IMR-90 (cell line): Measurements from ENCODE around the gene DTX3L. TPM values are rescaled to one million over a fixed set of nuclear protein-coding genes. Genes with fewer than 3 reads are reported as not detected.

Source experiments
- ATAC-seq: fragments of 200-7000 bp; cut with Tn5 transposase; 2 replicates; pipeline ENCODE4 v1.9.1; 2020; ENCODE audit warnings: low read depth, mild to moderate bottlenecking, moderate library complexity
- BruUV-seq: library from RNA; stranded (reverse); fragments of 400-500 nt; replicated peaks from 2 replicates; lab custom pipeline; 2021; lab: Mats Ljungman, UMichigan
- CTCF ChIA-PET: fragments of 300-600 bp; formaldehyde crosslinking; extraction: SDS; loops from one replicate; lab custom pipeline; 2021; ENCODE audit warnings: antibody characterized with exemption; lab: Yijun Ruan, JAX
- POLR2A ChIA-PET: fragments of 300-600 bp; sonication (Branson Sonifier 250); formaldehyde crosslinking; loops from one replicate; lab custom pipeline; 2022; ENCODE audit warnings: antibody characterized with exemption; ENCODE audit not compliant: unreplicated experiment; lab: Charles Lee
- DNase-seq: peaks from one replicate; pipeline ENCODE4 v3.0.0; 2013
- H2AFZ ChIP-seq: replicated peaks from 2 replicates; pipeline ENCODE3; 2013; ENCODE audit warnings: low read length, mild to moderate bottlenecking; ENCODE audit not compliant: poor library complexity
- H2AK5ac ChIP-seq: 2 replicates; pipeline ENCODE4 v1.6.1; 2013; ENCODE audit warnings: low read depth, low read length, inconsistent platforms
- H2AK9ac ChIP-seq: replicated peaks from 2 replicates; pipeline ENCODE3; 2013; ENCODE audit warnings: mild to moderate bottlenecking, low read depth, low read length, moderate library complexity; ENCODE audit not compliant: poor library complexity
- H2BK120ac ChIP-seq: 2 replicates; pipeline ENCODE4 v1.6.1; 2013; ENCODE audit warnings: low read depth, low read length, inconsistent platforms
- H2BK15ac ChIP-seq: 3 replicates; pipeline ENCODE4 v1.6.1; 2013; ENCODE audit warnings: low read depth, low read length, inconsistent platforms
- H2BK20ac ChIP-seq: 2 replicates; pipeline ENCODE4 v1.6.1; 2013; ENCODE audit warnings: low read depth, mild to moderate bottlenecking, inconsistent platforms, low read length, moderate library complexity
- H2BK5ac ChIP-seq: 2 replicates; pipeline ENCODE4 v1.6.1; 2013; ENCODE audit warnings: mild to moderate bottlenecking, low read depth, low read length, inconsistent platforms; ENCODE audit not compliant: poor library complexity, severe bottlenecking
- H3K14ac ChIP-seq: replicated peaks from 2 replicates; pipeline ENCODE4 v1.6.1; 2013; ENCODE audit warnings: low read depth, low read length, inconsistent platforms
- H3K18ac ChIP-seq: 2 replicates; pipeline ENCODE4 v1.6.1; 2013; ENCODE audit warnings: low read depth, low read length, control low read depth
- H3K23ac ChIP-seq: 2 replicates; pipeline ENCODE4 v1.6.1; 2013; ENCODE audit warnings: low read depth, low read length, inconsistent platforms
- H3K27ac ChIP-seq: 2 replicates; pipeline ENCODE4 v1.5.1; 2013; ENCODE audit warnings: mild to moderate bottlenecking, control low read depth, low read length; ENCODE audit not compliant: insufficient read depth
- H3K27me3 ChIP-seq: 2 replicates; pipeline ENCODE4 v1.6.1; 2013; ENCODE audit warnings: low read length; ENCODE audit not compliant: control insufficient read depth, insufficient read depth
- H3K36me3 ChIP-seq: 2 replicates; pipeline ENCODE4 v1.6.1; 2013; ENCODE audit warnings: low read length, mixed read lengths; ENCODE audit not compliant: control insufficient read depth, insufficient read depth
- H3K4ac ChIP-seq: 2 replicates; pipeline ENCODE4 v1.6.1; 2013; ENCODE audit warnings: low read depth, low read length, inconsistent platforms
- H3K4me1 ChIP-seq: 2 replicates; pipeline ENCODE4 v1.6.1; 2013; ENCODE audit warnings: low read length, mixed read lengths; ENCODE audit not compliant: control insufficient read depth, insufficient read depth
- H3K4me2 ChIP-seq: 2 replicates; pipeline ENCODE4 v1.6.1; 2013; ENCODE audit warnings: low read depth, mild to moderate bottlenecking, control low read depth, low read length, moderate library complexity
- H3K4me3 ChIP-seq: 2 replicates; pipeline ENCODE4 v1.5.1; 2013; ENCODE audit warnings: low read depth, mild to moderate bottlenecking, control low read depth, low read length, moderate library complexity; ENCODE audit not compliant: insufficient read depth
- H3K56ac ChIP-seq: 2 replicates; pipeline ENCODE4 v1.6.1; 2013; ENCODE audit warnings: low read length, inconsistent platforms; ENCODE audit not compliant: insufficient read depth; ENCODE audit errors: extremely low read depth
- H3K79me1 ChIP-seq, 2 experiments: 2 replicates each; pipeline ENCODE4 v1.6.1; 2013; ENCODE audit warnings: low read length in 2 of 2, inconsistent platforms in 1 of 2, low read depth in 1 of 2
- H3K9ac ChIP-seq: 2 replicates; pipeline ENCODE4 v1.6.1; 2013; ENCODE audit warnings: low read depth, low read length, control low read depth
- H3K9me1 ChIP-seq: 2 replicates; pipeline ENCODE4 v1.6.1; 2013; ENCODE audit warnings: low read length, inconsistent platforms; ENCODE audit not compliant: insufficient read depth
- H3K9me3 ChIP-seq: 2 replicates; pipeline ENCODE4 v1.6.1; 2013; ENCODE audit warnings: low read length; ENCODE audit not compliant: control insufficient read depth, insufficient read depth
- H4K20me1 ChIP-seq: 2 replicates; pipeline ENCODE4 v1.6.1; 2013; ENCODE audit warnings: low read length, inconsistent platforms; ENCODE audit not compliant: insufficient read depth
- H4K5ac ChIP-seq: 2 replicates; pipeline ENCODE4 v1.6.1; 2013; ENCODE audit warnings: mild to moderate bottlenecking, low read depth, low read length, control low read depth
- H4K8ac ChIP-seq, 2 experiments: 2 replicates each; pipeline ENCODE4 v1.6.1; 2013; ENCODE audit warnings: low read depth in 2 of 2, low read length in 2 of 2, control low read depth in 1 of 2, inconsistent platforms in 1 of 2
- H4K91ac ChIP-seq: 2 replicates; pipeline ENCODE4 v1.6.1; 2013; ENCODE audit warnings: low read depth, low read length, inconsistent platforms; ENCODE audit not compliant: insufficient read depth
- CEBPB ChIP-seq: IDR thresholded peaks from 2 replicates; pipeline ENCODE4 v1.6.1; 2012; ENCODE audit warnings: low read depth, low read length, improper control_type of control experiment
- MXI1 ChIP-seq: IDR thresholded peaks from 2 replicates; pipeline ENCODE4 v1.6.1; 2012; ENCODE audit warnings: low read depth, mild to moderate bottlenecking, low read length, moderate library complexity, borderline replicate concordance
- POLR2A ChIP-seq: IDR thresholded peaks from 2 replicates; pipeline ENCODE4 v1.6.1; 2012; ENCODE audit warnings: mild to moderate bottlenecking, low read depth, low read length
- RFX5 ChIP-seq: IDR thresholded peaks from 2 replicates; pipeline ENCODE4 v1.8.0; 2012; ENCODE audit warnings: low read depth, mild to moderate bottlenecking, low read length, moderate library complexity
- SMC3 ChIP-seq: fragments of 150-350 bp; IDR thresholded peaks from 2 replicates; pipeline ENCODE4 v1.6.1; 2016; ENCODE audit warnings: low read depth, mild to moderate bottlenecking, antibody characterized with exemption, low read length, moderate library complexity
- WGBS, 2 experiments: methylation state at CpG; one replicate each; pipeline versions ENCODE4 v1.1.5 to v1.1.7; 2013; ENCODE audit warnings: missing lambda C conversion rate in 2 of 2; ENCODE audit not compliant: insufficient read length in 1 of 2; ENCODE audit errors: extremely low coverage in 2 of 2; 5-methylcytosine and 5-hydroxymethylcytosine counted together
- dilution Hi-C: fragments of 300-500 bp; cut with HindIII; formaldehyde crosslinking; loops from one replicate; pipeline ENCODE4 v1.14.3; 2018; ENCODE audit warnings: low sequenced_read_pairs; ENCODE audit not compliant: unreplicated experiment
- in situ Hi-C: fragments of 300-500 bp; cut with MboI; formaldehyde crosslinking; loops from 3 replicates; pipeline ENCODE4 v1.14.3; 2019; ENCODE audit warnings: low sequenced_read_pairs, inconsistent platforms, mixed read lengths
- intact Hi-C: fragments of 100-400 bp; cut with micrococcal nuclease; formaldehyde crosslinking; loops from 2 replicates; pipeline ENCODE4 v1.10.0; 2022
- polyA plus RNA-seq, 3 experiments: library from polyadenylated mRNA; depleted of rRNA; stranded (reverse); fragments of >200 nt; gene quantifications; 2 replicates each; pipeline ENCODE4 v1.2.3, GENCODE V29; 2012; ENCODE audit warnings: low replicate concordance in 1 of 3
- total RNA-seq: library from RNA; depleted of rRNA; stranded (reverse); fragments of >200 nt; gene quantifications from 2 replicates; pipeline ENCODE4 v1.2.3, GENCODE V29; 2012
- TF ChIP-seq, protein P1 (sequence below): fragments of 150-350 bp; IDR thresholded peaks from 2 replicates; pipeline ENCODE4 v1.6.1; 2017; ENCODE audit warnings: mild to moderate bottlenecking, antibody characterized with exemption, low read length, low read depth

DTX3L gene
- total and polyA plus RNA-seq, 2 of the 4 experiments (the other 2 are of a cell fraction), result 4.1 to 7.9 TPM

DNA sequence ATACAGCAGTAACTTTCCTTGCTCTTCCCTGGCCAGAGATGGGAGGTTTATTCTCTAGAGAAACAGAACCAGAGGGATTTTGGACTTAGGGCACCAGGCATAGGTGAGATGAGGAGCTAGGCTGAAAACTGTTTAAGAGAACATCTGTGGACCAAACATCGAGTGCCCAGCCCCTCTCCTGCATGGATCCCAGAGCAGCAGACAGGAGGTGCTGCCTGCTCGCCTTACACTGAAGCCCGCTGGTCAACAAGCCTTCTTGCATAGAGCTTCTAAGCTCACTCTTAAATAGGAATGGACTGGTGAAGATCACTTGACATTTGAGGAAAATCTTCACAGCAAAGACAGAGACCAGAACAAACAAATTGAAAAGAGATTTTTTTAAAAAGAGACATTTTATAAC, 54.5 kb downstream of the DTX3L start:
- H4K20me1 ChIP-seq, result no peaks in the 10 kb centered on the region
- H2BK20ac ChIP-seq, result peak overlapping the region; percentile 68; the same call in 1 of the 2 replicates
- H2BK15ac ChIP-seq, result no peak overlapping the region
- peaks cover 30% of the 10 kb centered on the region for H3K27me3 ChIP-seq
- no peak overlapping the region for H3K14ac ChIP-seq
- H2BK120ac ChIP-seq, result peak overlapping the region; percentile 58
- no peaks in the 10 kb centered on the region for H3K79me1 ChIP-seq
- H4K91ac ChIP-seq, result 0 out of 2 replicates have a peak overlapping the region, but pooled peaks have one; percentile 20
- ChIA-PET POLR2A (no interaction called here), CTCF (interaction anchor here (0.9 kb wide), 1 partner anchor 11 kb away, joined by 6 read pairs; no protein-coding TSS in a partner anchor)
- no peak overlapping the region for H3K27ac ChIP-seq
- no peak overlapping the region; the same call in 1 of the 2 replicates for H3K4me2 ChIP-seq
- no peaks in the 10 kb centered on the region for H3K9me1 ChIP-seq
- H3K18ac ChIP-seq, result no peak overlapping the region
- H2BK5ac ChIP-seq, result no peak overlapping the region
- no peak overlapping the region for H3K56ac ChIP-seq
- no peak overlapping the region for H2AK5ac ChIP-seq
- peak; percentile 50 for ATAC-seq
- H3K4ac ChIP-seq, result no peak overlapping the region
- H3K36me3 ChIP-seq, result no peaks in the 10 kb centered on the region
- no CpG with 5 or more reads among the region's 3 CpGs for WGBS, 2 experiments
- no peak overlapping the region for H3K9ac ChIP-seq
- no peak overlapping the region for H4K5ac ChIP-seq
- dilution Hi-C loops (no loop called here), in situ Hi-C loops (no loop called here), intact Hi-C loops (no loop called here)
- no peak overlapping the region for H3K23ac ChIP-seq
- no peak for TF ChIP-seq POLR2A
- no peak for TF ChIP-seq CEBPB
- TF ChIP-seq SMC3, result no peak
- TF ChIP-seq, protein P1, sequence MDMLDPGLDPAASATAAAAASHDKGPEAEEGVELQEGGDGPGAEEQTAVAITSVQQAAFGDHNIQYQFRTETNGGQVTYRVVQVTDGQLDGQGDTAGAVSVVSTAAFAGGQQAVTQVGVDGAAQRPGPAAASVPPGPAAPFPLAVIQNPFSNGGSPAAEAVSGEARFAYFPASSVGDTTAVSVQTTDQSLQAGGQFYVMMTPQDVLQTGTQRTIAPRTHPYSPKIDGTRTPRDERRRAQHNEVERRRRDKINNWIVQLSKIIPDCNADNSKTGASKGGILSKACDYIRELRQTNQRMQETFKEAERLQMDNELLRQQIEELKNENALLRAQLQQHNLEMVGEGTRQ, result no peak
- TF ChIP-seq RFX5, result no peak
- TF ChIP-seq MXI1, result no peak
- H3K4me3 ChIP-seq, result no peak overlapping the region
- H2AK9ac ChIP-seq, result no peak overlapping the region
- H3K9me3 ChIP-seq, result no peaks in the 10 kb centered on the region
- peaks cover 5% of the 10 kb centered on the region; the same call in 1 of the 2 replicates for H3K4me1 ChIP-seq
- no TSS peak for BruUV-seq
- H4K8ac ChIP-seq, result no peak overlapping the region; a peak in 1 of 4 replicates
- peak overlapping the region; percentile 16 for H2AFZ ChIP-seq
- DNase-seq, result no peak
